ENCODE data around the gene GIT1.

- no peak for TF ChIP-seq CTCF (IDR thresholded peaks at IDR 0.05)
- no peak for TF ChIP-seq POLR2A (IDR thresholded peaks at IDR 0.05)
Measured at GRCh38 chr17:29628644-29629043, 39.2 kb upstream of the GIT1 start.

All from heart left ventricle (tissue), 13 donors.